ELR (cell line): ENCODE results near the gene CD44.

Experiments
- DNase-seq: peaks from one replicate; pipeline ENCODE4 v3.0.0-alpha.2; 2015; ENCODE audit warnings: low read depth

Gene CD44

GRCh38 chr11:35178067-35178805 lies 39.3 kb downstream of the CD44 start:
- DNase-seq, result no peak

GRCh38 chr11:35178873-35179272 lies 39.9 kb downstream of the CD44 start:
- peak; percentile 57 for DNase-seq

GRCh38 chr11:35179466-35180135 lies 40.6 kb downstream of the CD44 start:
- DNase-seq, result peak; percentile 55

- DNase-seq, result peak; percentile 67
Measured at GRCh38 chr11:35180317-35181233, 41.6 kb downstream of the CD44 start.

GRCh38 chr11:35182317-35182939 lies 43.5 kb downstream of the CD44 start:
- peak; percentile 46 for DNase-seq

- no peak for DNase-seq
Measured at GRCh38 chr11:35183326-35183925, 44.5 kb downstream of the CD44 start.

- DNase-seq, result no peak
Measured at GRCh38 chr11:35185696-35186095, 46.7 kb downstream of the CD44 start.

GRCh38 chr11:35187996-35188395 lies 49.0 kb downstream of the CD44 start:
- no peak for DNase-seq

GRCh38 chr11:35190804-35191348 lies 51.9 kb downstream of the CD44 start:
- no peak for DNase-seq

GRCh38 chr11:35192347-35192746 lies 53.4 kb downstream of the CD44 start:
- no peak for DNase-seq

- no peak for DNase-seq
Measured at GRCh38 chr11:35193767-35194166, 54.8 kb downstream of the CD44 start.

- DNase-seq, result no peak
Measured at GRCh38 chr11:35197292-35197691, 58.3 kb downstream of the CD44 start.

GRCh38 chr11:35200811-35201341 lies 61.9 kb downstream of the CD44 start:
- no peak for DNase-seq

- DNase-seq, result no peak
Measured at GRCh38 chr11:35204614-35205013, 65.6 kb downstream of the CD44 start.

GRCh38 chr11:35206616-35207015 lies 67.6 kb downstream of the CD44 start:
- no peak for DNase-seq

GRCh38 chr11:35207471-35208403 lies 68.8 kb downstream of the CD44 start:
- no peak for DNase-seq

GRCh38 chr11:35208795-35209194 lies 69.8 kb downstream of the CD44 start:
- DNase-seq, result no peak

GRCh38 chr11:35210876-35211546 lies 72.0 kb downstream of the CD44 start:
- no peak for DNase-seq

GRCh38 chr11:35211952-35212351 lies 73.0 kb downstream of the CD44 start:
- no peak for DNase-seq
